GM19099 (cell line): ENCODE data around the gene EIF2D.

Experiments
- POLR2A ChIP-seq: IDR thresholded peaks from 3 replicates; pipeline ENCODE4 v1.6.1; 2011; ENCODE audit warnings: low read depth; ENCODE audit not compliant: insufficient read length; ENCODE audit errors: extremely low read depth

EIF2D gene

GRCh38 chr1:206554701-206555472 lies 57.4 kb downstream of the EIF2D start:
- no peak for TF ChIP-seq POLR2A

DNA sequence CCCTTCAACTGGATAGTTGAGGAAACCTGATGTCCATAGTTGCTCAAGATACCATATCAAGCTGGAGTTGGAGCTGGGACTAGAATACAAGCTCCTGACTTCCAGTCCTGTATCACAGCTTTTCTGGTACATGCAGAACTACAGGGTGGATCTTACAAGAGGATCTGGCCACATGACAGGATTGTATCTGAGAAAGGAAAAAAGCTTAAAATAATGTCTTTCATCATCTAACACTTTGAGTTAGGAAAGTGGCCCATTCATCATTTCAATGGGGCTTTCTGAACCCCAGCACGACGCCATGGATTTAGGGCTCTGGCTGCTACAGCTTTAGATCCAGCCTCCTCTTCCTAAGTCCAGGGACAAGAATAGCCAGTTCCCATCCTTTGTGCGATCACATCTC lies 58.1 kb downstream of the EIF2D start:
- TF ChIP-seq POLR2A: no peak

GRCh38 chr1:206551986-206552326 lies 60.3 kb downstream of the EIF2D start:
- TF ChIP-seq POLR2A: no peak

- no peak for TF ChIP-seq POLR2A
Observed at GRCh38 chr1:206551296-206551985, 60.8 kb downstream of the EIF2D start.

- no peak for TF ChIP-seq POLR2A
Observed at GRCh38 chr1:206550446-206550845, 61.8 kb downstream of the EIF2D start.

GRCh38 chr1:206547104-206547503 lies 65.2 kb downstream of the EIF2D start:
- no peak for TF ChIP-seq POLR2A

- no peak for TF ChIP-seq POLR2A
Observed at GRCh38 chr1:206545351-206545750, 66.9 kb downstream of the EIF2D start.

- no peak for TF ChIP-seq POLR2A
Observed at GRCh38 chr1:206544562-206545257, 67.6 kb downstream of the EIF2D start.
